HepG2 (cell line): Measurements from ENCODE around the gene MAP3K1. TPM values are rescaled to one million over a fixed set of nuclear protein-coding genes. Genes with fewer than 3 reads are reported as not detected.

Source experiments
- ATF4 ChIP-seq, 2 experiments: fragments of 450-650 bp in 1 of 2; sonication (generic) in 1 of 2; formaldehyde crosslinking; IDR thresholded peaks; 2 replicates each; pipeline versions ENCODE4 v1.5.0 to v1.8.0; 2020 to 2022; ENCODE audit warnings: mild to moderate bottlenecking in 1 of 2, missing genetic modification reagents in 1 of 2
- HMGXB3 ChIP-seq: sonication (generic); formaldehyde crosslinking; IDR thresholded peaks from 2 replicates; pipeline ENCODE4 v1.4.0; 2020; ENCODE audit warnings: missing genetic modification reagents, borderline replicate concordance
- KDM5B ChIP-seq: sonication (generic); formaldehyde crosslinking; IDR thresholded peaks from 2 replicates; pipeline ENCODE4 v1.4.0; 2020; ENCODE audit warnings: missing genetic modification reagents, mild to moderate bottlenecking, borderline replicate concordance
- RFX5 ChIP-seq: IDR thresholded peaks from 2 replicates; pipeline ENCODE4 v1.6.1; 2011; ENCODE audit warnings: low read depth, low read length, improper control_type of control experiment
- SNAPC5 ChIP-seq: sonication (generic); formaldehyde crosslinking; IDR thresholded peaks from 2 replicates; pipeline ENCODE4 v1.8.1; 2023; ENCODE audit warnings: mild to moderate bottlenecking, missing genetic modification reagents, borderline replicate concordance
- STAG1 ChIP-seq: sonication (generic); formaldehyde crosslinking; IDR thresholded peaks from 2 replicates; pipeline ENCODE4 v1.4.0; 2020; ENCODE audit warnings: missing genetic modification reagents
- TAF1 ChIP-seq: sonication (generic); formaldehyde crosslinking; IDR thresholded peaks from 2 replicates; pipeline ENCODE4 v1.4.0; 2020; ENCODE audit warnings: missing genetic modification reagents
- THAP9 ChIP-seq: sonication (generic); formaldehyde crosslinking; IDR thresholded peaks from 2 replicates; pipeline ENCODE4; 2020; ENCODE audit warnings: missing genetic modification reagents, mild to moderate bottlenecking, borderline replicate concordance
- ZMAT3 ChIP-seq: sonication (generic); formaldehyde crosslinking; conservative IDR thresholded peaks from 2 replicates; pipeline ENCODE4 v1.7.0; 2021; ENCODE audit warnings: missing genetic modification reagents
- ZNF260 ChIP-seq: sonication (generic); formaldehyde crosslinking; IDR thresholded peaks from 2 replicates; pipeline ENCODE4 v1.4.0; 2020; ENCODE audit warnings: missing genetic modification reagents, low read depth, mild to moderate bottlenecking, borderline replicate concordance
- ZNF354B ChIP-seq: sonication (generic); formaldehyde crosslinking; IDR thresholded peaks from 2 replicates; pipeline ENCODE4 v1.8.0; 2022; ENCODE audit warnings: mild to moderate bottlenecking, missing genetic modification reagents
- ZNF503 ChIP-seq: sonication (generic); formaldehyde crosslinking; IDR thresholded peaks from 2 replicates; pipeline ENCODE4 v1.4.0; 2020; ENCODE audit warnings: missing genetic modification reagents
- ZNF652 ChIP-seq: IDR thresholded peaks from 2 replicates; pipeline ENCODE4 v1.6.1; 2016; ENCODE audit warnings: low read depth, borderline replicate concordance
- ZSCAN21 ChIP-seq: sonication (generic); formaldehyde crosslinking; IDR thresholded peaks from 2 replicates; pipeline ENCODE4 v1.8.0; 2022; ENCODE audit warnings: mild to moderate bottlenecking, missing genetic modification reagents, moderate library complexity, borderline replicate concordance
- polyA plus RNA-seq, 8 experiments: library from polyadenylated mRNA; depleted of rRNA in 3 of 8; stranded (reverse) in 7 of 8; unstranded in 1 of 8; fragments of >200 nt; fragmentation: Illumina TruSeq in 4 of 8; extraction: Trizol in 4 of 8; gene quantifications; 2 replicates each; pipeline versions ENCODE4 v1.2.1 to v1.2.3, GENCODE V29; 2011 to 2016; ENCODE audit warnings: low read depth in 4 of 8, missing spikeins in 1 of 8, mixed read lengths in 1 of 8; ENCODE audit not compliant: insufficient read depth in 1 of 8
- total RNA-seq, 5 experiments: library from RNA; depleted of rRNA; stranded (reverse); fragments of >200 nt; fragmentation: Illumina TruSeq; extraction: Trizol; gene quantifications; 2 replicates each; pipeline ENCODE4 v1.2.3, GENCODE V29; 2016; ENCODE audit warnings: low read depth in 1 of 5
- TF ChIP-seq, protein P1 (sequence below): sonication (generic); formaldehyde crosslinking; IDR thresholded peaks from 2 replicates; pipeline ENCODE4 v1.5.0; 2020; ENCODE audit warnings: mild to moderate bottlenecking, missing genetic modification reagents, moderate library complexity

Gene MAP3K1
- total and polyA plus RNA-seq, 2 of the 13 experiments (the other 11 are each of a cell fraction or from before 2014, with no cell fraction given), result 16.4 to 30.3 TPM

GRCh38 chr5:56814963-56815657, at the start of gene MAP3K1 (continued):
- TF ChIP-seq ATF4 (CRISPR knock-in tag; IDR thresholded peaks at IDR 0.05), result peak in 1 of 2 experiments; percentile 28; a peak in 1 of 4 replicates
- no peak for TF ChIP-seq RFX5
- no peak for TF ChIP-seq HMGXB3 (CRISPR knock-in tag)
- TF ChIP-seq STAG1, result peak; percentile 30; the same call in 1 of the 2 replicates
- no peak for TF ChIP-seq ZNF354B
- peak; percentile 23; the same call in 1 of the 2 replicates for TF ChIP-seq ZNF503 (CRISPR knock-in tag)
- TF ChIP-seq ZNF260, result no peak
- TF ChIP-seq ZMAT3 (CRISPR knock-in tag), result peak; percentile 75; the same call in 1 of the 2 replicates
- TF ChIP-seq KDM5B (CRISPR knock-in tag), result peak; percentile 82; the same call in 1 of the 2 replicates
- no peak for TF ChIP-seq SNAPC5 (CRISPR knock-in tag)
- TF ChIP-seq ZNF652 (CRISPR knock-in tag), result no peak
- TF ChIP-seq ZSCAN21 (CRISPR knock-in tag), result peak; percentile 47; the same call in 1 of the 2 replicates
- TF ChIP-seq THAP9, result no peak; the same call in 1 of the 2 replicates
- peak; percentile 57 for TF ChIP-seq TAF1
- TF ChIP-seq, protein P1, sequence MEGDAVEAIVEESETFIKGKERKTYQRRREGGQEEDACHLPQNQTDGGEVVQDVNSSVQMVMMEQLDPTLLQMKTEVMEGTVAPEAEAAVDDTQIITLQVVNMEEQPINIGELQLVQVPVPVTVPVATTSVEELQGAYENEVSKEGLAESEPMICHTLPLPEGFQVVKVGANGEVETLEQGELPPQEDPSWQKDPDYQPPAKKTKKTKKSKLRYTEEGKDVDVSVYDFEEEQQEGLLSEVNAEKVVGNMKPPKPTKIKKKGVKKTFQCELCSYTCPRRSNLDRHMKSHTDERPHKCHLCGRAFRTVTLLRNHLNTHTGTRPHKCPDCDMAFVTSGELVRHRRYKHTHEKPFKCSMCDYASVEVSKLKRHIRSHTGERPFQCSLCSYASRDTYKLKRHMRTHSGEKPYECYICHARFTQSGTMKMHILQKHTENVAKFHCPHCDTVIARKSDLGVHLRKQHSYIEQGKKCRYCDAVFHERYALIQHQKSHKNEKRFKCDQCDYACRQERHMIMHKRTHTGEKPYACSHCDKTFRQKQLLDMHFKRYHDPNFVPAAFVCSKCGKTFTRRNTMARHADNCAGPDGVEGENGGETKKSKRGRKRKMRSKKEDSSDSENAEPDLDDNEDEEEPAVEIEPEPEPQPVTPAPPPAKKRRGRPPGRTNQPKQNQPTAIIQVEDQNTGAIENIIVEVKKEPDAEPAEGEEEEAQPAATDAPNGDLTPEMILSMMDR (CRISPR knock-in tag), result peak; percentile 9; the same call in 1 of the 2 replicates
